Measurements from ENCODE around the gene IQCB1. TPM values are rescaled to one million over a fixed set of nuclear protein-coding genes. Genes with fewer than 3 reads are reported as not detected.

Gene IQCB1
- total RNA-seq, 6 experiments from 2014 or later: 8.4 to 11.9 (median 10.1) TPM

DNA sequence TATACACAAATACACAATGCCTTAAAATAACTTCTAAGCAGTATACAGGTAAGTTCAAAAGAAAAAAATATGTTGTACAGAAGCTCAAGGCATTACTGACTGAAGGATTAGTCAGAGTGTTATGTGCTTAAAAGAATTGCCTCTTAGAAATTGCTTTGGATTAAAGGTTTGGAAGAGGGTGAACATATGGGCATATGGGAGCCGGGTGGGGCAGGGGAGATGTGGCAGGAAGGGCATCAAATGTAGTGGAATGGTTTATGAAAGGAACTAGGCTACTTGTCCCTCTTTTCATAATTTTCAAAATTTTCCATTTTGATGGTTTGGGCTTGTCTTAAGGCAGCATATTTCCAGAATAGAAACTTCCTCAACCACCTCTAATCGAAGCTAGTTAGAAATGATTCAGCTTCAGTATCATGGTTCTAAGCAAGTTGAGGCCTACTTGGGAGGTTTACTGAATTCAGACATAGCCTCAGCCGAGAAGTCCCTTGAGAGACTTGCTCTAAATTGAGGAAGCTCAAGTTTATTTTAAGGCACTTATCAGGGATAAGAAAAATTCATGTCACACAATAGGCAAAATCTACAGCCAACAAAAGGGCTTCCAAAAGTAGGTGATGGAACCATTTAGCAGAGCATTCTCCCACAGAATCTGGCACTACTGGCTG lies 75.2 kb downstream of the IQCB1 start:
- peaks cover 11% of the 10 kb centered on the region for H3K27me3 Mint-ChIP-seq (ENCODE audit: insufficient read depth)
- H3K36me3 Mint-ChIP-seq (ENCODE audit: low read depth): no peaks in the 10 kb centered on the region
- no peak overlapping the region for H3K4me3 Mint-ChIP-seq
- no peak for DNase-seq
- no peak overlapping the region for H3K27ac Mint-ChIP-seq
- H3K9me3 Mint-ChIP-seq: no peaks in the 10 kb centered on the region
- TF ChIP-seq, protein P1, sequence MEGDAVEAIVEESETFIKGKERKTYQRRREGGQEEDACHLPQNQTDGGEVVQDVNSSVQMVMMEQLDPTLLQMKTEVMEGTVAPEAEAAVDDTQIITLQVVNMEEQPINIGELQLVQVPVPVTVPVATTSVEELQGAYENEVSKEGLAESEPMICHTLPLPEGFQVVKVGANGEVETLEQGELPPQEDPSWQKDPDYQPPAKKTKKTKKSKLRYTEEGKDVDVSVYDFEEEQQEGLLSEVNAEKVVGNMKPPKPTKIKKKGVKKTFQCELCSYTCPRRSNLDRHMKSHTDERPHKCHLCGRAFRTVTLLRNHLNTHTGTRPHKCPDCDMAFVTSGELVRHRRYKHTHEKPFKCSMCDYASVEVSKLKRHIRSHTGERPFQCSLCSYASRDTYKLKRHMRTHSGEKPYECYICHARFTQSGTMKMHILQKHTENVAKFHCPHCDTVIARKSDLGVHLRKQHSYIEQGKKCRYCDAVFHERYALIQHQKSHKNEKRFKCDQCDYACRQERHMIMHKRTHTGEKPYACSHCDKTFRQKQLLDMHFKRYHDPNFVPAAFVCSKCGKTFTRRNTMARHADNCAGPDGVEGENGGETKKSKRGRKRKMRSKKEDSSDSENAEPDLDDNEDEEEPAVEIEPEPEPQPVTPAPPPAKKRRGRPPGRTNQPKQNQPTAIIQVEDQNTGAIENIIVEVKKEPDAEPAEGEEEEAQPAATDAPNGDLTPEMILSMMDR (IDR thresholded peaks at IDR 0.05): no peak
- no peaks in the 10 kb centered on the region for H3K4me1 Mint-ChIP-seq (ENCODE audit: low read depth)

DNA sequence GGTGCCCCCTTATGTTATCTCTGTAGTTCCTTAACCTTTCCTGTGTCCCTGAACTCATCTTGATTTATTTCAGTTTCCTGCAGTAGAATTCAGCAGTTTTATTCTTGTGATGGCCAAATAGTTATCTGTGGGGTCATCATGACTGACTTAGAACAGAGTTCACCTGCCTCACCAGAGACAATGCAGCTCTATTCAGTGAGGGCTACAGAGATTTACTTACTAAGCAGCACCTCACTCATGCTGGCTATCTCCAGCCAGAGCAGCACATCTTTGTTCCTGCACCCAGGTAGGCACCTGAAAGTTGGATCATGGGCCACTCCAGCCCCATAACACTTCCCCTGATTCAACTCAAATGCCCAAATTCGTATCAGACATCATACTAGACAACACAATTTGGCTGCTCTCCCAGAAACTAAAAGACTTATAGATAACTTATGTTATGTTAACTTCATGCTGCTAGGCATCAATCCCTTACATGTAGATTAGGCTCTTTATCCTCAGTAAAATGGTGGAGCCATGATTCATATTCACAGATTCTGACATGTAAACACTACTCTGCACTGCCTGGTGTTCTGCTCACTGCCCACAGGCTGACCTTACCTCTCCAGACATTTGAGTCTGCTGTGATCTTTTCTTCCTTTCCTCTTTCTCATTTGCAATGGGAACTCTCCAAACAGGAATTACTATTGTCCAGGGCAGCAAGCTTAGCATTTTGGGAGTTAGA lies 76.0 kb downstream of the IQCB1 start:
- TF ChIP-seq, protein P1 (IDR thresholded peaks at IDR 0.05): no peak
- Mint-ChIP-seq H3K36me3 (ENCODE audit: low read depth) (no peaks in the 10 kb centered on the region), H3K27ac (no peak overlapping the region), H3K4me3 (no peak overlapping the region), H3K9me3 (no peaks in the 10 kb centered on the region), H3K27me3 (ENCODE audit: insufficient read depth) (peaks cover 11% of the 10 kb centered on the region), H3K4me1 (ENCODE audit: low read depth) (no peaks in the 10 kb centered on the region)
- no peak for DNase-seq

- Mint-ChIP-seq H3K27me3 (ENCODE audit: insufficient read depth) (peaks cover 11% of the 10 kb centered on the region), H3K36me3 (ENCODE audit: low read depth) (no peaks in the 10 kb centered on the region), H3K4me1 (ENCODE audit: low read depth) (no peaks in the 10 kb centered on the region), H3K4me3 (no peak overlapping the region), H3K9me3 (no peaks in the 10 kb centered on the region), H3K27ac (no peak overlapping the region)
- DNase-seq: no peak
- TF ChIP-seq, protein P1 (IDR thresholded peaks at IDR 0.05): no peak
These were observed 76.9 kb downstream of the IQCB1 start for GRCh38 chr3:121757812-121758545.

GRCh38 chr3:121757087-121757811 lies 77.6 kb downstream of the IQCB1 start:
- Mint-ChIP-seq H3K4me3 (no peak overlapping the region), H3K4me1 (ENCODE audit: low read depth) (no peaks in the 10 kb centered on the region), H3K36me3 (ENCODE audit: low read depth) (no peaks in the 10 kb centered on the region), H3K27me3 (ENCODE audit: insufficient read depth) (peaks cover 10% of the 10 kb centered on the region), H3K9me3 (no peaks in the 10 kb centered on the region), H3K27ac (no peak overlapping the region)
- no peak for DNase-seq
- TF ChIP-seq, protein P1 (IDR thresholded peaks at IDR 0.05): no peak

- no peaks in the 10 kb centered on the region for H3K9me3 Mint-ChIP-seq
- H3K27ac Mint-ChIP-seq: no peak overlapping the region
- DNase-seq: no peak
- H3K36me3 Mint-ChIP-seq (ENCODE audit: low read depth): no peaks in the 10 kb centered on the region
- TF ChIP-seq, protein P1 (IDR thresholded peaks at IDR 0.05): no peak
- no peak overlapping the region for H3K4me3 Mint-ChIP-seq
- H3K4me1 Mint-ChIP-seq (ENCODE audit: low read depth): no peaks in the 10 kb centered on the region; the same call in 1 of the 2 replicates
- peaks cover 2% of the 10 kb centered on the region; the same call in 1 of the 2 replicates for H3K27me3 Mint-ChIP-seq (ENCODE audit: insufficient read depth)
These were observed 82.1 kb downstream of the IQCB1 start for GRCh38 chr3:121752772-121753171.

Measured in HFFc6 (cell line).